Right lobe of liver (tissue), 6 donors: ENCODE results near the gene GALNT10. TPM values are rescaled to one million over a fixed set of nuclear protein-coding genes. Genes with fewer than 3 reads are reported as not detected.

ENCODE experiments used
- ATAC-seq, 4 donors: fragments of 200-7000 bp; cut with Tn5 transposase; one replicate each; pipeline ENCODE4 v1.9.1; 2020; ENCODE audit warnings: mild to moderate bottlenecking in 4 of 4, moderate library complexity in 4 of 4
- DNase-seq, 3 donors: peaks; one replicate each; pipeline ENCODE4 v3.0.0-alpha.2; 2020
- H3K27ac ChIP-seq, 3 donors: fragments of 200-600 bp; one replicate each; pipeline ENCODE4 v1.8.0; 2022
- H3K27me3 ChIP-seq, 2 donors: fragments of 200-600 bp; one replicate each; pipeline ENCODE4 v1.8.0; 2022
- H3K36me3 ChIP-seq, 4 donors: fragments of 200-600 bp; sonication (generic) in 1 of 4; one replicate each; pipeline versions ENCODE4 v1.5.1 to v1.8.0; 2017 to 2022; ENCODE audit warnings: control low read depth in 1 of 4
- H3K4me1 ChIP-seq, 4 donors: fragments of 200-600 bp; sonication (generic) in 1 of 4; one replicate each; pipeline versions ENCODE4 v1.5.1 to v1.8.0; 2017 to 2022; ENCODE audit warnings: control low read depth in 1 of 4
- H3K4me3 ChIP-seq, 3 donors: fragments of 200-600 bp; one replicate each; pipeline ENCODE4 v1.8.0; 2022
- H3K9me3 ChIP-seq, 4 donors: fragments of 200-600 bp; sonication (generic) in 1 of 4; one replicate each; pipeline versions ENCODE4 v1.5.1 to v1.8.0; 2017 to 2022; ENCODE audit warnings: control low read depth in 1 of 4
- POLR2A ChIP-seq: fragments of 450-650 bp; IDR thresholded peaks from one replicate; pipeline ENCODE4 v1.6.1; 2017; ENCODE audit warnings: antibody characterized with exemption, mild to moderate bottlenecking
- WGBS: methylation state at CpG from one replicate; pipeline ENCODE4 v1.1.6; 2018; ENCODE audit warnings: low coverage, low lambda C conversion rate; ENCODE audit not compliant: insufficient coverage; ENCODE audit errors: missing lambda C conversion rate; 5-methylcytosine and 5-hydroxymethylcytosine counted together
- intact Hi-C, 2 donors: fragments of 100-400 bp; cut with DNase I; formaldehyde crosslinking; loops; one replicate each; pipeline versions ENCODE4 v1.11.2 to v1.14.1; 2022
- total RNA-seq, 6 experiments: library from RNA; depleted of rRNA in 2 of 6; stranded (reverse); fragments of >200 nt in 2 of 6; fragmentation: NEBNext Ultra II Directional in 3 of 6; extraction: Animal tissue kit (Norgen Biotek cat#: 25700) in 3 of 6; gene quantifications; one replicate each; pipeline versions ENCODE4 v1.1.0 to v1.2.4, GENCODE V29; 2016 to 2023
- TF ChIP-seq, protein P1 (sequence below), 4 donors: fragments of 200-600 bp in 3 of 4; fragments of 450-650 bp in 1 of 4; IDR thresholded peaks; one replicate each; pipeline versions ENCODE4 v1.5.1 to v1.8.0; 2016 to 2022; ENCODE audit warnings: antibody characterized with exemption in 4 of 4, mild to moderate bottlenecking in 2 of 4
- donor health status: DM: no; HTN: yes; CAD: no.
- donor health status: DM: no; HTN: no; CAD: no.
- donor health status: DM: no; HTN: no; CAD: no.
- donor health status: DM: no; HTN: yes; CAD: no.
- donor health status: DM: no; HTN: yes; CAD: no.

The GALNT10 gene
- total RNA-seq, 6 experiments from 2014 or later: 4.0 to 9.7 (median 7.1) TPM

- H3K36me3 ChIP-seq: no peaks in the 10 kb centered on the region
- intact Hi-C loops: no loop called here
- no peaks in the 10 kb centered on the region for H3K4me1 ChIP-seq
- ATAC-seq (peak in 3 of 4 donors; percentile 24 to 50 (median 47)), DNase-seq (no peak)
- H3K4me3 ChIP-seq: no peak overlapping the region
- no peak overlapping the region for H3K27ac ChIP-seq
- no peaks in the 10 kb centered on the region for H3K9me3 ChIP-seq
- 29% methylated on average over 2 of the region's 2 CpGs for WGBS
- TF ChIP-seq, protein P1, sequence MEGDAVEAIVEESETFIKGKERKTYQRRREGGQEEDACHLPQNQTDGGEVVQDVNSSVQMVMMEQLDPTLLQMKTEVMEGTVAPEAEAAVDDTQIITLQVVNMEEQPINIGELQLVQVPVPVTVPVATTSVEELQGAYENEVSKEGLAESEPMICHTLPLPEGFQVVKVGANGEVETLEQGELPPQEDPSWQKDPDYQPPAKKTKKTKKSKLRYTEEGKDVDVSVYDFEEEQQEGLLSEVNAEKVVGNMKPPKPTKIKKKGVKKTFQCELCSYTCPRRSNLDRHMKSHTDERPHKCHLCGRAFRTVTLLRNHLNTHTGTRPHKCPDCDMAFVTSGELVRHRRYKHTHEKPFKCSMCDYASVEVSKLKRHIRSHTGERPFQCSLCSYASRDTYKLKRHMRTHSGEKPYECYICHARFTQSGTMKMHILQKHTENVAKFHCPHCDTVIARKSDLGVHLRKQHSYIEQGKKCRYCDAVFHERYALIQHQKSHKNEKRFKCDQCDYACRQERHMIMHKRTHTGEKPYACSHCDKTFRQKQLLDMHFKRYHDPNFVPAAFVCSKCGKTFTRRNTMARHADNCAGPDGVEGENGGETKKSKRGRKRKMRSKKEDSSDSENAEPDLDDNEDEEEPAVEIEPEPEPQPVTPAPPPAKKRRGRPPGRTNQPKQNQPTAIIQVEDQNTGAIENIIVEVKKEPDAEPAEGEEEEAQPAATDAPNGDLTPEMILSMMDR (IDR thresholded peaks at IDR 0.05): no peak
- TF ChIP-seq POLR2A: no peak
- H3K27me3 ChIP-seq: no peaks in the 10 kb centered on the region
Observed at GRCh38 chr5:154209591-154210081, 19.1 kb downstream of the GALNT10 start.

GRCh38 chr5:154210163-154210562 is 19.6 kb downstream of the GALNT10 start:
- Histone ChIP-seq H3K36me3 (no peaks in the 10 kb centered on the region), H3K4me3 (no peak overlapping the region), H3K27ac (no peak overlapping the region), H3K9me3 (no peaks in the 10 kb centered on the region), H3K27me3 (no peaks in the 10 kb centered on the region), H3K4me1 (no peaks in the 10 kb centered on the region)
- TF ChIP-seq, protein P1 (IDR thresholded peaks at IDR 0.05): no peak
- TF ChIP-seq POLR2A: no peak
- 59% methylated on average over 2 of the region's 2 CpGs for WGBS
- ATAC-seq: no peak
- intact Hi-C loops: no loop called here
- DNase-seq: no peak

DNA sequence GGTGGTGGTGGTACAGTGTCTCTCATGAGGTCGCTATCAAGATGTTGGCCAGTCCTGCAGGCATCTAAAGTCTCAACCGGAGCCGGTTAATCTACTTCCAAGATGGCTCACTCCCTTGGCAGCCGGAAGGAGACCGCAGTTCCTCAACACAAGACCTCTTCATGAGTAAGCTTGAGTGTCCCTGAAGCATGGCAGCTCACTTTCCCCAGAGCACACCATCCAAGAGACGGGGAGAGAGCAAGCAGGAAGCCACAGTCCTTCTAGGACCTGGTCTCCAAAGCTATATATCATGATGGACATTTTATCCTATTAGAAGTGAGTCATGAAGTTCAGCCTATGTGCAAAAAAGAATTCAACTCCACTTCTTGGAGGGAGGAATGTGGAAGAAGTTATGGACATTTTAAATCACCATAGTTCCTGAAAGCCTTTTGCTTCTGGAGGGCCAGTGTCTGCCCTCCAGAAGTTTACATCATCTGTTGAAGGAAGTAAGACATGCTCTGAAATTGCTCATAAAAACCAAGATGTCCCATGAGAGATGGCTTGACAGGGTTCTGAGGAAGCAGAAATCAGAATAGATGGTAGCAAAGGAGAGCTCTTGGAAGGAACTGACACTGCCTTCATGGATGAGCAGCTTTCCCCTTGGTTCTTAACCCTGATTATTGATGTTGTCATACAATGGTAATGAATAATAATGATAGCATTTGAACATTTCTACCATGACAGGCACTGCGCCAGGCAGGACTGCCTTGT is 21.3 kb downstream of the GALNT10 start:
- H3K36me3 ChIP-seq: no peaks in the 10 kb centered on the region
- 100% methylated on average over 1 of the region's 7 CpGs for WGBS
- no peaks in the 10 kb centered on the region for H3K4me1 ChIP-seq
- ATAC-seq (no peak), DNase-seq (no peak)
- TF ChIP-seq POLR2A: no peak
- TF ChIP-seq, protein P1 (IDR thresholded peaks at IDR 0.05): no peak
- H3K27ac ChIP-seq: no peak overlapping the region
- intact Hi-C loops: no loop called here
- H3K4me3 ChIP-seq: no peak overlapping the region
- H3K9me3 ChIP-seq: no peaks in the 10 kb centered on the region
- H3K27me3 ChIP-seq: no peaks in the 10 kb centered on the region

GRCh38 chr5:154213592-154213991 is 23.1 kb downstream of the GALNT10 start:
- Histone ChIP-seq H3K27ac (no peak overlapping the region), H3K36me3 (no peaks in the 10 kb centered on the region), H3K4me3 (no peak overlapping the region), H3K4me1 (no peaks in the 10 kb centered on the region), H3K27me3 (no peaks in the 10 kb centered on the region), H3K9me3 (no peaks in the 10 kb centered on the region)
- no peak for TF ChIP-seq POLR2A
- TF ChIP-seq, protein P1 (IDR thresholded peaks at IDR 0.05): no peak
- 71% methylated on average over 3 of the region's 4 CpGs for WGBS
- no peak for DNase-seq
- intact Hi-C loops: no loop called here
- ATAC-seq: no peak
